HepG2 (cell line): ENCODE results near the gene SMTNL1. TPM values are rescaled to one million over a fixed set of nuclear protein-coding genes. Genes with fewer than 3 reads are reported as not detected.
A peak's percentile ranks its signal among the peaks of the same experiment; 100 is the strongest.

Source experiments
- ARNTL ChIP-seq: sonication (generic); formaldehyde crosslinking; IDR thresholded peaks from 2 replicates; pipeline ENCODE4 v1.4.0; 2020; ENCODE audit warnings: mild to moderate bottlenecking, missing genetic modification reagents
- ATF4 ChIP-seq, 2 experiments: fragments of 450-650 bp in 1 of 2; sonication (generic) in 1 of 2; formaldehyde crosslinking; IDR thresholded peaks; 2 replicates each; pipeline versions ENCODE4 v1.5.0 to v1.8.0; 2020 to 2022; ENCODE audit warnings: mild to moderate bottlenecking in 1 of 2, missing genetic modification reagents in 1 of 2
- CBX1 ChIP-seq: IDR thresholded peaks from one replicate; pipeline ENCODE4 v1.6.1; 2016; ENCODE audit warnings: antibody characterized with exemption, low read depth
- FIP1L1 ChIP-seq: fragments of 200-400 bp; formaldehyde crosslinking; IDR thresholded peaks from 2 replicates; pipeline ENCODE4 v1.6.1; 2018; ENCODE audit warnings: low read depth, mild to moderate bottlenecking, low read length, moderate library complexity, borderline replicate concordance; ENCODE audit not compliant: insufficient read depth
- FOXK2 ChIP-seq: fragments of 450-650 bp; IDR thresholded peaks from 2 replicates; pipeline ENCODE4 v1.6.1; 2016
- GATAD2A ChIP-seq: IDR thresholded peaks from 2 replicates; pipeline ENCODE4 v1.6.1; 2016
- HOXA9 ChIP-seq: sonication (generic); formaldehyde crosslinking; IDR thresholded peaks from 2 replicates; pipeline ENCODE4 v1.8.1; 2022; ENCODE audit warnings: missing genetic modification reagents, mild to moderate bottlenecking, moderate library complexity, borderline replicate concordance
- KDM6A ChIP-seq: IDR thresholded peaks from 2 replicates; pipeline ENCODE4 v1.6.1; 2016; ENCODE audit warnings: low read depth
- MAF1 ChIP-seq: sonication (generic); formaldehyde crosslinking; IDR thresholded peaks from 2 replicates; pipeline ENCODE4 v1.5.0; 2020; ENCODE audit warnings: missing genetic modification reagents, borderline replicate concordance
- MLXIP ChIP-seq: sonication (generic); formaldehyde crosslinking; IDR thresholded peaks from 2 replicates; pipeline ENCODE4 v1.9.0; 2021; ENCODE audit warnings: missing genetic modification reagents, borderline replicate concordance
- MTF2 ChIP-seq: sonication (generic); formaldehyde crosslinking; IDR thresholded peaks from 2 replicates; pipeline ENCODE4 v1.5.0; 2020; ENCODE audit warnings: missing genetic modification reagents, borderline replicate concordance
- PHB2 ChIP-seq: fragments of 450-650 bp; IDR thresholded peaks from 2 replicates; pipeline ENCODE4 v1.6.1; 2018; ENCODE audit not compliant: partially characterized antibody
- PLRG1 ChIP-seq: fragments of 450-650 bp; conservative IDR thresholded peaks from 2 replicates; pipeline ENCODE4 v1.6.1; 2016
- PPARG ChIP-seq: conservative IDR thresholded peaks from 2 replicates; pipeline ENCODE4 v1.6.1; 2016; ENCODE audit warnings: missing biosample characterization, missing genetic modification reagents
- SP140L ChIP-seq: sonication (generic); formaldehyde crosslinking; IDR thresholded peaks from 2 replicates; pipeline ENCODE4 v1.4.0; 2020; ENCODE audit warnings: missing genetic modification reagents, borderline replicate concordance
- TBX3 ChIP-seq: fragments of 450-650 bp; IDR thresholded peaks from 2 replicates; pipeline ENCODE4 v1.6.1; 2017; ENCODE audit warnings: antibody characterized with exemption, mild to moderate bottlenecking, inconsistent platforms, borderline replicate concordance
- TRIM24 ChIP-seq: sonication (generic); formaldehyde crosslinking; IDR thresholded peaks from 2 replicates; pipeline ENCODE4 v1.8.0; 2022; ENCODE audit warnings: mild to moderate bottlenecking, missing genetic modification reagents
- ZFY ChIP-seq: sonication (generic); formaldehyde crosslinking; IDR thresholded peaks from 2 replicates; pipeline ENCODE4 v1.4.0; 2020; ENCODE audit warnings: missing genetic modification reagents
- ZMAT5 ChIP-seq: sonication (generic); formaldehyde crosslinking; IDR thresholded peaks from 2 replicates; pipeline ENCODE4 v1.5.0; 2020; ENCODE audit warnings: mild to moderate bottlenecking, low read depth, missing genetic modification reagents, borderline replicate concordance
- ZNF121 ChIP-seq: sonication (generic); formaldehyde crosslinking; IDR thresholded peaks from 2 replicates; pipeline ENCODE4 v1.5.0; 2020; ENCODE audit warnings: mild to moderate bottlenecking, missing genetic modification reagents
- ZNF292 ChIP-seq: sonication (generic); formaldehyde crosslinking; IDR thresholded peaks from 2 replicates; pipeline ENCODE4 v1.8.1; 2022; ENCODE audit warnings: mild to moderate bottlenecking, low read depth, missing genetic modification reagents, borderline replicate concordance
- ZNF331 ChIP-seq: sonication (generic); formaldehyde crosslinking; IDR thresholded peaks from 2 replicates; pipeline ENCODE4 v1.4.0; 2020; ENCODE audit warnings: missing genetic modification reagents
- ZNF343 ChIP-seq: sonication (generic); formaldehyde crosslinking; IDR thresholded peaks from 2 replicates; pipeline ENCODE4 v1.4.0; 2020; ENCODE audit warnings: mild to moderate bottlenecking, missing genetic modification reagents
- ZNF558 ChIP-seq: sonication (generic); formaldehyde crosslinking; IDR thresholded peaks from 2 replicates; pipeline ENCODE4 v1.9.0; 2022; ENCODE audit warnings: mild to moderate bottlenecking, missing genetic modification reagents, borderline replicate concordance
- polyA plus RNA-seq, 8 experiments: library from polyadenylated mRNA; depleted of rRNA in 3 of 8; stranded (reverse) in 7 of 8; unstranded in 1 of 8; fragments of >200 nt; fragmentation: Illumina TruSeq in 4 of 8; extraction: Trizol in 4 of 8; gene quantifications; 2 replicates each; pipeline versions ENCODE4 v1.2.1 to v1.2.3, GENCODE V29; 2011 to 2016; ENCODE audit warnings: low read depth in 4 of 8, missing spikeins in 1 of 8, mixed read lengths in 1 of 8; ENCODE audit not compliant: insufficient read depth in 1 of 8
- total RNA-seq, 5 experiments: library from RNA; depleted of rRNA; stranded (reverse); fragments of >200 nt; fragmentation: Illumina TruSeq; extraction: Trizol; gene quantifications; 2 replicates each; pipeline ENCODE4 v1.2.3, GENCODE V29; 2016; ENCODE audit warnings: low read depth in 1 of 5
- TF ChIP-seq, protein P1 (sequence below): sonication (generic); formaldehyde crosslinking; IDR thresholded peaks from 2 replicates; pipeline ENCODE4 v1.8.1; 2023; ENCODE audit warnings: missing genetic modification reagents, inconsistent platforms, borderline replicate concordance

Gene SMTNL1
- total and polyA plus RNA-seq, 2 of the 13 experiments (the other 11 are each of a cell fraction or from before 2014, with no cell fraction given) = 0.04 TPM; not detected in 1

- TF ChIP-seq SP140L (CRISPR knock-in tag) (no peak), ARNTL (CRISPR knock-in tag) (peak; percentile 45), MLXIP (CRISPR knock-in tag) (no peak), PHB2 (no peak), ZNF558 (no peak), ZNF343 (CRISPR knock-in tag) (no peak), ZNF292 (CRISPR knock-in tag) (no peak; the same call in 1 of the 2 replicates), TBX3 (no peak), PLRG1 (no peak), GATAD2A (CRISPR knock-in tag) (peak; percentile 45), TRIM24 (CRISPR knock-in tag) (no peak), FOXK2 (no peak), MTF2 (CRISPR knock-in tag) (no peak), MAF1 (CRISPR knock-in tag) (no peak), FIP1L1 (no peak), ZNF331 (CRISPR knock-in tag) (no peak; the same call in 1 of the 2 replicates), ZMAT5 (CRISPR knock-in tag) (no peak), HOXA9 (no peak), CBX1 (no peak), KDM6A (no peak), ATF4 (CRISPR knock-in tag; IDR thresholded peaks at IDR 0.05) (peak in 1 of 2 experiments; percentile 71; a peak in 2 of 4 replicates), PPARG (no peak), ZFY (CRISPR knock-in tag) (peak; percentile 56; the same call in 1 of the 2 replicates), ZNF121 (CRISPR knock-in tag) (no peak)
- TF ChIP-seq, protein P1, sequence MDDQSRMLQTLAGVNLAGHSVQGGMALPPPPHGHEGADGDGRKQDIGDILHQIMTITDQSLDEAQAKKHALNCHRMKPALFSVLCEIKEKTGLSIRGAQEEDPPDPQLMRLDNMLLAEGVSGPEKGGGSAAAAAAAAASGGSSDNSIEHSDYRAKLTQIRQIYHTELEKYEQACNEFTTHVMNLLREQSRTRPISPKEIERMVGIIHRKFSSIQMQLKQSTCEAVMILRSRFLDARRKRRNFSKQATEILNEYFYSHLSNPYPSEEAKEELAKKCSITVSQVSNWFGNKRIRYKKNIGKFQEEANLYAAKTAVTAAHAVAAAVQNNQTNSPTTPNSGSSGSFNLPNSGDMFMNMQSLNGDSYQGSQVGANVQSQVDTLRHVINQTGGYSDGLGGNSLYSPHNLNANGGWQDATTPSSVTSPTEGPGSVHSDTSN (CRISPR knock-in tag) = no peak
These were observed 22.7 kb upstream of the SMTNL1 start (continued) for GRCh38 chr11:57514538-57515331.
